Right ventricle myocardium inferior (tissue), 1 donor: ENCODE data around the gene CYP2A13. TPM values are rescaled to one million over a fixed set of nuclear protein-coding genes. Genes with fewer than 3 reads are reported as not detected.
"Not testable (repeated sequence)": the region's sequence is repeated elsewhere in the genome, so short reads cannot be mapped to it uniquely, and the experiment has no call there.

Experiments
- ATAC-seq: fragments of 200-7000 bp; cut with Tn5 transposase; one replicate; pipeline ENCODE4 v1.9.1; 2020; ENCODE audit warnings: mild to moderate bottlenecking, moderate library complexity
- DNase-seq: peaks from one replicate; pipeline ENCODE4 v3.0.0; 2021; ENCODE audit errors: missing footprints
- intact Hi-C: fragments of 100-400 bp; cut with DNase I; formaldehyde crosslinking; loops from one replicate; pipeline ENCODE4 v1.11.0; 2022
- long read RNA-seq: library from polyadenylated mRNA; unstranded; transcript quantifications from one replicate; pipeline ENCODE4 v2.0.0, GENCODE V29; 2021
- total RNA-seq: library from RNA; stranded (reverse); fragmentation: NEBNext Ultra II Directional; extraction: Animal tissue kit (Norgen Biotek cat#: 25700); gene quantifications from one replicate; pipeline ENCODE4 v1.2.1, GENCODE V29; 2021
- donor health status: DM: no; HTN: yes; CAD: no; lungs with severe emphysema.

The CYP2A13 gene
- not detected for total RNA-seq
- long read RNA-seq = 0 reads

DNA sequence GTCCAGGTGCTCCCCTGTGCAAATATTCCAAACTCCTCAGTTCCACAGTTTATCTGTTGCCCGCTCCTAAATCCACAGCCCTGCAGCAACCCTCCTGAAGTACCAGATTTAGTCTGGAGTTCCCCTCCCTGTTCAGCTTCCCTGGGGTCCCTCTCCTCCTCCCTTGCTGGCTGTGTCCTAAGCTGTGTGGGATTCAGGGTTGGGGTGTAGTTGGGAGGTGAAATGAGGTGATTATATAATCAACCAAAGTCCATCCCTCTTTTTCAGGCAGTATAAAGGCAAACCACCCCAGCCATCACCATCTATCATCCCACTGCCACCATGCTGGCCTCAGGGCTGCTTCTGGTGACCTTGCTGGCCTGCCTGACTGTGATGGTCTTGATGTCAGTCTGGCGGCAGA, at the start of gene CYP2A13:
CYP2A13 (plus strand) TSS at position 301 of the 400 bp plus-strand sequence; CDS start at position 322, 21 bp downstream.
- intact Hi-C loops = no loop called here
- no peak for DNase-seq
- no peak for ATAC-seq

DNA sequence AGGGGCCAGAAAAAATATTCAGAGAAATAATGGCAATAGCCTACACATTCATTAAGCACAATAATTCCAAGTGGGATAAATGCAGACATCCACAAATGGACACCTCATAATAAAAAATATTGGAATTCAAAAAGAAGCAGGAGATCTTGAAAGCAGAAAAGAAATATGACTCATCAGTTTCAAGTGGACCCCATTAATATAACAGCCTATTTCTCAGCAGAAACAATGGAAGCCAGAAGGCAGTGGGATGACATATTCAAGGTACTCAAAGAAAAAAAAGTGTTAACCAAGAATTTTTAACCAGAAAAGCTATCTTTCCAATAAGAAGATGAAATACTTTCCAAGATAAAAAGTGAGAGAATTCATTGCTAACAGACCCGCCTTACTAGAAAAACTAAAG, 48.4 kb upstream of the CYP2A13 start:
- intact Hi-C loops = no loop called here
- no peak for ATAC-seq

GRCh38 chr19:41045095-41045494, 43.2 kb upstream of the CYP2A13 start:
- DNase-seq, ATAC-seq, intact Hi-C loops: not testable (repeated sequence)

More for the DNA sequence above, 48.4 kb upstream of the CYP2A13 start:
- no peak for DNase-seq

DNA sequence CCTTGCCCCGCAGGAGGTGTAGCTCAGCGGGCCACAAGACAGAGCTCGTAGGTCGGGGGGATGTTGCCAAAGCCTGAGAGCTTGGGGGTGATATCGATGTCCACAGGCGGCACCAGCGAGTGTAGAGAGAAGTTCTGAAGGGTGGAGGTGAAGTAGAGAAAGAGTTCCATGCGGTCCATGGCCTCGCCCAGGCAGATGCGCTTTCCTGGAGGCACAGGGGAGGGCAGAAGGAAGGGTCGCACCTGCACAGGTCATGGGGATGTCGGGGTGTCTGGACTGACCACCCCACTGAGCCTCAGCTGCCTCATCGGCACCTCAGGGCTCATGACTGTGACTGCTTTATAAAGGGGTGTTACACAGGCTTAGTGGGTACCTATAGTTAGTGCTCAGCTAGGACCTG, 37.8 kb upstream of the CYP2A13 start:
- no peak for ATAC-seq
- intact Hi-C loops = no loop called here
- DNase-seq = no peak

DNA sequence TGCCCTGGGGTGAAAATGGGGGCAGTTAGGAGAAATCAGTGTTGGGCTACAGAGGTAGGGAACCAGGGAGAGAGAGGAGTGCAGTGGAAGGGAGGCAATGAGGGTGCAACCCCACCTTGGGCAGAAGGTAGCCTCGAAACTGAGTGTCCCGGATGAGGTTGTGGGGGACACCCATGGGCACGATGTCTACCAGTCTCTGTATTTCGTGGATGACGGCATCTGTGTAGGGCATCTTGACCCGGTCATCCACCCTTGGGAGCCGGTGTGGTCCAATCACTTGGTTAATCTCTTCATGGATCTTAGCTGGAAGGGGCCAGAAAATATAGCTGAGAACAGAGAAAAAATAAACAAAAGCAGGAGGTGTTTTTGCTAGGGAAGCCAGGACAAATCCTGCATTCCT, 36.1 kb upstream of the CYP2A13 start:
- intact Hi-C loops, ATAC-seq, DNase-seq: not testable (repeated sequence)

- ATAC-seq, intact Hi-C loops, DNase-seq: not testable (repeated sequence)
Measured at GRCh38 chr19:41053331-41053730, 34.9 kb upstream of the CYP2A13 start.

DNA sequence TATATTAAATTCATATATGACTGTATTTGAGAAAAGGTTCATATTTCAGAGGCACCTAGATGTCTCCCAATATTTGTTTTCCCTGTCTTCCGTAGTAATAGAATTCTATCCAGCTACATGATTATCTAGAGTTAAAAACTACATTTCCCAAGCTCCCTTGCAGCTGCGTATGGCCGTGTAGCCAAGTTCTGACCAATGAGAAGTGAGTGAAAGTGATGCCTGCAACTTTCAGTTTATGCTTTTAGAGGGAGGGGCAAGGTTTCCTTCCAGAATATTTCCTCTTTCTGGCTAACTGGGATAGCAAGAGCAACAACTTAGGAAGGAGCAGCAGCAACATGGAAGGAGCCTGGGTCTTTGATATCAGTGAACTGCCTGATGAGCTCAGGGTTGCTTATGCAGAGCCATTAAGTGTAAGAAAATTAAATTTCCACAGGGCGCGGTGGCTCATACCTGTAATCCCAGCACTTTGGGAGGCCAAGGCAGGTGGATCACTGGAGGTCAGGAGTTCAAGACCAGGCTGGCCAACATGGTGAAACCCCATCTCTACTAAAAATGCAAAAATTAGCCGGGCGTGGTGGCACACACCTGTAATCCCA, 23.2 kb upstream of the CYP2A13 start:
- intact Hi-C loops = no loop called here
- no peak for ATAC-seq
- DNase-seq = no peak

- ATAC-seq (no peak), DNase-seq (no peak)
- intact Hi-C loops = no loop called here
Measured at GRCh38 chr19:41076286-41076685, 12.0 kb upstream of the CYP2A13 start.

DNA sequence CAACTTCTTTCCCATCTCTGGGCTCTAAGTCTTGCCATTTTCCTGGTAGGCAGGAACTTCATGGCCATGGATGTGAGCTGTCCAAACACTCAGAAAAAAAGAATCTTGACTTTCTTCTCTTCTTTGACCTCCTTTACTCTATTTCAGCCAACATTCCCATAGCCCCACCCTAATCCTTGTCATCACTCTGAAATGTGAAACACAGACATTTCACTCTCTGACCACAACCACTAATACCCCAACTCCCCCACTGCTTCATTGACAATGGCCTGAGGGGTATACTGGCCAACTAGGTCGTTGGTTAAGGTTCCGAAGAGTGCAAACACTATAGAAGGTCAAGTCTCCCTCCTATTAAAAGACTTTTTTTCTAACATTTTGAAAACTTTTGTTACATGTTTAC, 4.7 kb upstream of the CYP2A13 start:
- ATAC-seq (no peak), DNase-seq (no peak)
- intact Hi-C loops = no loop called here

- DNase-seq (no peak), ATAC-seq (no peak)
- intact Hi-C loops = no loop called here
Measured at GRCh38 chr19:41085748-41086415, 2.4 kb upstream of the CYP2A13 start.

GRCh38 chr19:41089959-41090358, 1.7 kb downstream of the CYP2A13 start:
- intact Hi-C loops = no loop called here
- ATAC-seq (no peak), DNase-seq (no peak)

DNA sequence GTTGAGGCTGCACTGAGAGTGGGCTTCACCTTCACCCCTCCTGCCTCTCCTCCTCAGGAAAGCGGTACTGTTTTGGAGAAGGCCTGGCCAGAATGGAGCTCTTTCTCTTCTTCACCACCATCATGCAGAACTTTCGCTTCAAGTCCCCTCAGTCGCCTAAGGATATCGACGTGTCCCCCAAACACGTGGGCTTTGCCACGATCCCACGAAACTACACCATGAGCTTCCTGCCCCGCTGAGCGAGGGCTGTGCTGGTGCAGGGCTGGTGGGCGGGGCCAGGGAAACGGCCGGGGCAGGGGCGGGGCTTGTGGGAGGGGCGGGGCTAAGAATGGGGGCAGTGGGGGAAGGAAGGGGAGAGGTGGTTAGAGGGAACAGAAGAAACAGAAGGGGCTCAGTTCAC, 7.5 kb downstream of the CYP2A13 start:
- intact Hi-C loops = no loop called here
- DNase-seq (no peak), ATAC-seq (no peak)

GRCh38 chr19:41096353-41096752, 8.1 kb downstream of the CYP2A13 start:
- DNase-seq (no peak), ATAC-seq (no peak)
- intact Hi-C loops = no loop called here

- DNase-seq (no peak), ATAC-seq (no peak)
- intact Hi-C loops = no loop called here
Measured at GRCh38 chr19:41097302-41097701, 9.1 kb downstream of the CYP2A13 start.

DNA sequence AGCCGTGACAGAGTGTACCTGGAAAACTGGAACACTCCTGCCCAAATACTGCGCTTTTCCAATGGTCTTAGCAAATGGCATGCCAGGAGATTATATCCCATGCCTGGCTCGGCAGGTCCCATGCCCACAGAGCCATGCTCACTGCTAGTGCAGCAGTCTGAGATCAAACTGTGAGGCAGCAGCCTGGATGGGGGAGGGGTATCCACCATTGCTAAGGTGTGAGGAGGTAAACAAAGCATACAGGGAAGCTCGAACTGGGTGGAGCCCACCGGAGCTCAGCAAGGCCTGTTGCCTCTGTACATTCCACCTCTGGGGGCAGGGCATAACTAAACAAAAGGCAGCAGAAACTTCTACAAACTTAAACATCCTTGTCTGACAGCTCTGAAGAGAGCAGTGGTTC, 10.5 kb downstream of the CYP2A13 start:
- ATAC-seq (no peak), DNase-seq (no peak)
- intact Hi-C loops = no loop called here

DNA sequence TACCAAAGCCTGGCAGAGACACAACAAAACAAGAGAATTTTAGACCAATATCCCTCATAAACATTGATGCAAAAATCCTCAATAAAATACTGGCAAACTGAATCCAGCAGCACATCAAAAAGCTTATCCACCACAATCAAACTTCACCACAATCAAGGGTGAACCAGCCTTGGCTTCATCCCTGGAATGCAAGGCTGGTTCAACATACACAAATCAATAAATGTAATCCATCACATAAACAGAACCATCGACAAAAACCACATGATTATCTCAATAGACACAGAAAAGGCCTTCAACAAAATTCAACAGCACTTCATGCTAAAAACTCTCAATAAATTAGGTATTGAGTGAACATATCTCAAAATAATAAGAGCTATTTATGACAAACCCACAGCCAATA, 14.0 kb downstream of the CYP2A13 start:
- intact Hi-C loops, ATAC-seq: not testable (repeated sequence)

GRCh38 chr19:41106177-41106576, 17.9 kb downstream of the CYP2A13 start:
- ATAC-seq (no peak), DNase-seq (no peak)
- intact Hi-C loops = no loop called here

More for the DNA sequence above, 14.0 kb downstream of the CYP2A13 start:
- DNase-seq = not testable (repeated sequence)

- no peak for ATAC-seq
- no peak for DNase-seq
- intact Hi-C loops = no loop called here
Measured at GRCh38 chr19:41111296-41111695, 23.0 kb downstream of the CYP2A13 start.

- DNase-seq (no peak), ATAC-seq (no peak)
- intact Hi-C loops = no loop called here
Measured at GRCh38 chr19:41111750-41112295, 23.6 kb downstream of the CYP2A13 start.

- no peak for DNase-seq
- ATAC-seq = no peak
- intact Hi-C loops = no loop called here
Measured at GRCh38 chr19:41112728-41113290, 24.6 kb downstream of the CYP2A13 start.
